ENCODE measurements around the gene DBNDD1.

The DBNDD1 gene

DNA sequence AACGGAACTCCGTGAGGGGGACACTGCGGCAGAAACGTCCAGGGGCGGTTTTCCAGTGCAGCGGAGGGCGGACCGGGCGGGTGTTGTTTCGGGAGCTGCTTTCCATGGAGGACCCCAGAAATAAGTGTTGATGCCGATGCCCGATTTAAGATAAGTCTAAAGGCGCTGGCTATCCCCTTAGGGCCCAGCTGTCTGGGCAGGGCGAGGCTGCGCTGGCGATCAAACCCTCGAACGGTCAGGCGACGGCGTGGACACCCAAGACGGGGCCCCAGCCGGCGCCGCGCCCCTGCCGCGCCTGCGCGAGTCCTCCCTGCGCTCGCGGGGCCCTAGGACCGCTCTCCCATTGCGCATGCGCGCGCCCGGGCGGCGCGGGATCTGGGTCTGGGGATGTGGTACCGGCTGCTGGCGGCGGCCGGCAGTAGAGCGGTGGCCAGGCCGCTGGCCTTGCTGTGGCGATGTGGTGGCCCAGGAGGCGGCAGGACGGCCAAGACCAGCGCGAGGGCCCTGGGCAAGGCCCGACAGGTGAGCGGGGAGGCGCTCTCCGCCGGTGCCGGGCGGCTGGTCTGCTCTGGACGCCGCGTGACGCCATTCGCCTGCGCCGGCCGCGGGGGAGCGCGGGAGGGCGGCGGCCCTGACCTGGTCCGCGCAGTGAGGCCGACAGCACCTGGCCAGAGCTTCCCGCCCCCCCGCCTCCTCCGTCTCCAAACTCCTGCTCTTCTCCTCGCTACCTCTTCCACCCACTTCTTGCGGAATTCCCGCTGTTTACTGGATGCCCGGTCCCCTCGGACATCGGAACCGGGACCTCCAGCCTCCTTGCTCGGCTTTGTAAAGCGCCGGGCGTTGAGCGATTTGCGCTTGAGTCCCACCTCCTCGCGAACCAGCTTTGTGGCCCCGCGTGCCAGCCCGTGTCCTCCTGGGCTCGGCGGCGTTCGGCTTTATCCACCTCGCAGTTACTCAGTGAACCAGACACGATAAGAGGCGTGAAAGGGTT lies 46.7 kb downstream of the DBNDD1 start (continued):
- TF ChIP-seq, protein P1, sequence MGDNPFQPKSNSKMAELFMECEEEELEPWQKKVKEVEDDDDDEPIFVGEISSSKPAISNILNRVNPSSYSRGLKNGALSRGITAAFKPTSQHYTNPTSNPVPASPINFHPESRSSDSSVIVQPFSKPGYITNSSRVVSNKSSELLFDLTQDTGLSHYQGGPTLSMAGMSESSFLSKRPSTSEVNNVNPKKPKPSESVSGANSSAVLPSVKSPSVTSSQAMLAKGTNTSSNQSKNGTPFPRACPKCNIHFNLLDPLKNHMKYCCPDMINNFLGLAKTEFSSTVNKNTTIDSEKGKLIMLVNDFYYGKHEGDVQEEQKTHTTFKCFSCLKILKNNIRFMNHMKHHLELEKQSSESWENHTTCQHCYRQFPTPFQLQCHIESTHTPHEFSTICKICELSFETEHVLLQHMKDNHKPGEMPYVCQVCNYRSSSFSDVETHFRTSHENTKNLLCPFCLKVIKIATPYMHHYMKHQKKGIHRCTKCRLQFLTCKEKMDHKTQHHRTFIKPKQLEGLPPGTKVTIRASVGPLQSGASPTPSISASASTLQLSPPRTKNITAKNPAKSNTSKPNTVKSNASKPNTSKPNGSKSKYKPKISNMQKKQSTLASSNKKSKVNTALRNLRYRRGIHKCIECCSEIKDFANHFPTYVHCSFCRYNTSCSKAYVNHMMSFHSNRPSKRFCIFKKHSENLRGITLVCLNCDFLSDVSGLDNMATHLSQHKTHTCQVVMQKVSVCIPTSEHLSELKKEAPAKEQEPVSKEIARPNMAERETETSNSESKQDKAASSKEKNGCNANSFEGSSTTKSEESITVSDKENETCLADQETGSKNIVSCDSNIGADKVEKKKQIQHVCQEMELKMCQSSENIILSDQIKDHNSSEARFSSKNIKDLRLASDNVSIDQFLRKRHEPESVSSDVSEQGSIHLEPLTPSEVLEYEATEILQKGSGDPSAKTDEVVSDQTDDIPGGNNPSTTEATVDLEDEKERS (tag by site-specific recombination; IDR thresholded peaks at IDR 0.05): no peak
- peak; percentile 60; the same call in 1 of the 2 replicates for TF ChIP-seq YY1 (tag by site-specific recombination; IDR thresholded peaks at IDR 0.05)
- TF ChIP-seq, protein P2, sequence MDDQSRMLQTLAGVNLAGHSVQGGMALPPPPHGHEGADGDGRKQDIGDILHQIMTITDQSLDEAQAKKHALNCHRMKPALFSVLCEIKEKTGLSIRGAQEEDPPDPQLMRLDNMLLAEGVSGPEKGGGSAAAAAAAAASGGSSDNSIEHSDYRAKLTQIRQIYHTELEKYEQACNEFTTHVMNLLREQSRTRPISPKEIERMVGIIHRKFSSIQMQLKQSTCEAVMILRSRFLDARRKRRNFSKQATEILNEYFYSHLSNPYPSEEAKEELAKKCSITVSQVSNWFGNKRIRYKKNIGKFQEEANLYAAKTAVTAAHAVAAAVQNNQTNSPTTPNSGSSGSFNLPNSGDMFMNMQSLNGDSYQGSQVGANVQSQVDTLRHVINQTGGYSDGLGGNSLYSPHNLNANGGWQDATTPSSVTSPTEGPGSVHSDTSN (CRISPR knock-in tag; IDR thresholded peaks at IDR 0.05): 0 out of 2 replicates have a peak, but pooled peaks have one; percentile 67
- no peak for TF ChIP-seq ZNF776 (tag by site-specific recombination; IDR thresholded peaks at IDR 0.05; ENCODE audit: borderline replicate concordance)
- TF ChIP-seq, protein P3, sequence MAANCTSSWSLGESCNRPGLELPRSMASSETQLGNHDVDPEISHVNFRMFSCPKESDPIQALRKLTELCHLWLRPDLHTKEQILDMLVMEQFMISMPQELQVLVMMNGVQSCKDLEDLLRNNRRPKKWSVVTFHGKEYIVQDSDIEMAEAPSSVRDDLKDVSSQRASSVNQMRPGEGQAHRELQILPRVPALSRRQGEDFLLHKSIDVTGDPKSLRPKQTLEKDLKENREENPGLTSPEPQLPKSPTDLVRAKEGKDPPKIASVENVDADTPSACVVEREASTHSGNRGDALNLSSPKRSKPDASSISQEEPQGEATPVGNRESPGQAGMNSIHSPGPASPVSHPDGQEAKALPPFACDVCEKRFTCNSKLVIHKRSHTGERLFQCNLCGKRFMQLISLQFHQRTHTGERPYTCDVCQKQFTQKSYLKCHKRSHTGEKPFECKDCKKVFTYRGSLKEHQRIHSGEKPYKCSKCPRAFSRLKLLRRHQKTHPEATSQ (tag by site-specific recombination; IDR thresholded peaks at IDR 0.05): peak; percentile 30; the same call in 1 of the 2 replicates
- TF ChIP-seq BCL11A (tag by site-specific recombination; IDR thresholded peaks at IDR 0.05; ENCODE audit: low read depth): peak; percentile 55; the same call in 1 of the 2 replicates
- peak; percentile 77 for TF ChIP-seq GLIS1 (tag by site-specific recombination; IDR thresholded peaks at IDR 0.05)
- TF ChIP-seq PRDM1 (tag by site-specific recombination; IDR thresholded peaks at IDR 0.05): no peak
- peak; percentile 88 for TF ChIP-seq ZNF76 (tag by site-specific recombination; IDR thresholded peaks at IDR 0.05; ENCODE audit: borderline replicate concordance, low read depth)
- no peak for TF ChIP-seq ZNF621 (tag by site-specific recombination; IDR thresholded peaks at IDR 0.05)
- TF ChIP-seq ZFHX2 (tag by site-specific recombination; conservative IDR thresholded peaks at IDR 0.05): peak; percentile 64
- TF ChIP-seq ZNF341 (tag by site-specific recombination; IDR thresholded peaks at IDR 0.05; ENCODE audit: low read depth): peak; percentile 59
- peak; percentile 80 for TF ChIP-seq YY2 (tag by site-specific recombination; IDR thresholded peaks at IDR 0.05)
- TF ChIP-seq ZNF629 (tag by site-specific recombination; IDR thresholded peaks at IDR 0.05): peak; percentile 30; the same call in 1 of the 2 replicates
- 0 out of 2 replicates have a peak, but pooled peaks have one; percentile 35 for TF ChIP-seq ZNF626 (tag by site-specific recombination; IDR thresholded peaks at IDR 0.05)
- TF ChIP-seq SP7 (tag by site-specific recombination; IDR thresholded peaks at IDR 0.05): peak; percentile 57; the same call in 1 of the 2 replicates
- no peak for TF ChIP-seq ZNF366 (tag by site-specific recombination; conservative IDR thresholded peaks at IDR 0.05)
- TF ChIP-seq ZBTB20 (tag by site-specific recombination; IDR thresholded peaks at IDR 0.05): peak; percentile 98
- 0 out of 2 replicates have a peak, but pooled peaks have one; percentile 16 for TF ChIP-seq ZBTB8A (tag by site-specific recombination; IDR thresholded peaks at IDR 0.05)
- TF ChIP-seq HOXA7 (CRISPR knock-in tag; IDR thresholded peaks at IDR 0.05; ENCODE audit: borderline replicate concordance): no peak
- peak; percentile 29; the same call in 1 of the 2 replicates for TF ChIP-seq EGR2 (tag by site-specific recombination; IDR thresholded peaks at IDR 0.05; ENCODE audit: low read depth)
- TF ChIP-seq BCL11B (tag by site-specific recombination; IDR thresholded peaks at IDR 0.05; ENCODE audit: low read depth): peak; percentile 80; the same call in 1 of the 2 replicates
- TF ChIP-seq SP3 (tag by site-specific recombination; IDR thresholded peaks at IDR 0.05): peak; percentile 28; the same call in 1 of the 2 replicates
- TF ChIP-seq KLF1 (tag by site-specific recombination; IDR thresholded peaks at IDR 0.05): peak; percentile 76
- TF ChIP-seq, protein P4, sequence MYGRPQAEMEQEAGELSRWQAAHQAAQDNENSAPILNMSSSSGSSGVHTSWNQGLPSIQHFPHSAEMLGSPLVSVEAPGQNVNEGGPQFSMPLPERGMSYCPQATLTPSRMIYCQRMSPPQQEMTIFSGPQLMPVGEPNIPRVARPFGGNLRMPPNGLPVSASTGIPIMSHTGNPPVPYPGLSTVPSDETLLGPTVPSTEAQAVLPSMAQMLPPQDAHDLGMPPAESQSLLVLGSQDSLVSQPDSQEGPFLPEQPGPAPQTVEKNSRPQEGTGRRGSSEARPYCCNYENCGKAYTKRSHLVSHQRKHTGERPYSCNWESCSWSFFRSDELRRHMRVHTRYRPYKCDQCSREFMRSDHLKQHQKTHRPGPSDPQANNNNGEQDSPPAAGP (tag by site-specific recombination; IDR thresholded peaks at IDR 0.05): peak; percentile 82; the same call in 1 of the 2 replicates
- TF ChIP-seq, protein P5, sequence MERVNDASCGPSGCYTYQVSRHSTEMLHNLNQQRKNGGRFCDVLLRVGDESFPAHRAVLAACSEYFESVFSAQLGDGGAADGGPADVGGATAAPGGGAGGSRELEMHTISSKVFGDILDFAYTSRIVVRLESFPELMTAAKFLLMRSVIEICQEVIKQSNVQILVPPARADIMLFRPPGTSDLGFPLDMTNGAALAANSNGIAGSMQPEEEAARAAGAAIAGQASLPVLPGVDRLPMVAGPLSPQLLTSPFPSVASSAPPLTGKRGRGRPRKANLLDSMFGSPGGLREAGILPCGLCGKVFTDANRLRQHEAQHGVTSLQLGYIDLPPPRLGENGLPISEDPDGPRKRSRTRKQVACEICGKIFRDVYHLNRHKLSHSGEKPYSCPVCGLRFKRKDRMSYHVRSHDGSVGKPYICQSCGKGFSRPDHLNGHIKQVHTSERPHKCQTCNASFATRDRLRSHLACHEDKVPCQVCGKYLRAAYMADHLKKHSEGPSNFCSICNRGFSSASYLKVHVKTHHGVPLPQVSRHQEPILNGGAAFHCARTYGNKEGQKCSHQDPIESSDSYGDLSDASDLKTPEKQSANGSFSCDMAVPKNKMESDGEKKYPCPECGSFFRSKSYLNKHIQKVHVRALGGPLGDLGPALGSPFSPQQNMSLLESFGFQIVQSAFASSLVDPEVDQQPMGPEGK (tag by site-specific recombination; IDR thresholded peaks at IDR 0.05): 0 out of 2 replicates have a peak, but pooled peaks have one; percentile 48

Measured in HEK293 (cell line).